Measurements from ENCODE around the gene CIB4. TPM values are rescaled to one million over a fixed set of nuclear protein-coding genes. Genes with fewer than 3 reads are reported as not detected.

Gene CIB4
- total and polyA plus RNA-seq, 2 donors from 2014 or later = not detected

DNA sequence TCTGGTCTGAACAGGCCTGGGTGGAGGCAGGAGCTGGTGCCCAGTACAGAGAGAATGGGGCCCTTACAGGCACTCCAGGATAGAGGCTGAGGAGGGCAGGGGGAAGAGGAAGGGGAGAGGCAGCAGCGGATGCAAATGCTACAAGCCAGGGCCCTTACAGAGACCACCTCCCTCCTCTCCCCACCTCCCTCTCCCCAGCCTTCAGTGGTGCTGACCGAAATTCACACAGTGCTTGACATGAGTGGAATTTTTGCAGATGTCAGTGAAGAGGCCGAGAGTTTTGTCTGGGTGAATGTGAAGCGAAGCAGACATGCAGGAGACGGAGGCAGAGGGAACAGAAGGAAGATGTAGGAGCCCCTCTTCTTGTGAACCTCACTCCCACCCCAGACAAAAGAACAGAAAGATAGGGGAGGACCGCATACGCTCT lies 31.9 kb downstream of the CIB4 start:
- FAIRE-seq (no peak), DNase-seq (peak in 1 of 5 donors; percentile 42)
- H3K4me3 ChIP-seq (ENCODE audit: low read length in 3 of 3) = no peak overlapping the region
- H3K9me3 ChIP-seq (ENCODE audit: control insufficient read depth in 2 of 3, insufficient read depth in 1 of 3, low read length in 3 of 3) = no peaks in the 10 kb centered on the region
- H3K27me3 ChIP-seq (ENCODE audit: control insufficient read depth, insufficient read depth, low read length) = no peaks in the 10 kb centered on the region
- H3K9ac ChIP-seq (ENCODE audit: low read length in 3 of 3) = no peak overlapping the region
- no peak overlapping the region for H3K27ac ChIP-seq (ENCODE audit: low read depth in 2 of 2, low read length in 2 of 2)
- no peaks in the 10 kb centered on the region for H3K36me3 ChIP-seq (ENCODE audit: control insufficient read depth in 2 of 3, insufficient read depth in 3 of 3, low read length in 3 of 3)
- peaks cover 0 to 7% (median 0%) of the 10 kb centered on the region in 3 donors for H3K4me1 ChIP-seq (ENCODE audit: control insufficient read depth in 2 of 3, insufficient read depth in 2 of 3, low read depth in 1 of 3, low read length in 3 of 3)
- intact Hi-C loops (cut with DNase I) = loop anchor here (5.0 kb wide), 1 partner anchor 133 kb away; no protein-coding TSS in a partner anchor
- TF ChIP-seq CTCF (IDR thresholded peaks at IDR 0.05; ENCODE audit: borderline replicate concordance, extremely low read depth, insufficient read depth) = no peak

- Histone ChIP-seq H3K4me3 (ENCODE audit: low read length in 3 of 3) (no peak overlapping the region), H3K9ac (ENCODE audit: low read length in 3 of 3) (no peak overlapping the region), H3K36me3 (ENCODE audit: control insufficient read depth in 2 of 3, insufficient read depth in 3 of 3, low read length in 3 of 3) (no peaks in the 10 kb centered on the region), H3K27me3 (ENCODE audit: control insufficient read depth, insufficient read depth, low read length) (no peaks in the 10 kb centered on the region), H3K27ac (ENCODE audit: low read depth in 2 of 2, low read length in 2 of 2) (no peak overlapping the region), H3K4me1 (ENCODE audit: control insufficient read depth in 2 of 3, insufficient read depth in 2 of 3, low read depth in 1 of 3, low read length in 3 of 3) (peaks cover 0 to 7% (median 0%) of the 10 kb centered on the region in 3 donors), H3K9me3 (ENCODE audit: control insufficient read depth in 2 of 3, insufficient read depth in 1 of 3, low read length in 3 of 3) (no peaks in the 10 kb centered on the region)
- intact Hi-C loops (cut with DNase I) = loop anchor here (5.0 kb wide), 1 partner anchor 134 kb away; no protein-coding TSS in a partner anchor
- TF ChIP-seq CTCF (IDR thresholded peaks at IDR 0.05; ENCODE audit: borderline replicate concordance, extremely low read depth, insufficient read depth) = no peak
- FAIRE-seq (no peak), DNase-seq (peak in 1 of 5 donors; percentile 29)
Observed at GRCh38 chr2:26608557-26608956, 32.6 kb downstream of the CIB4 start.

GRCh38 chr2:26607698-26608097 lies 33.5 kb downstream of the CIB4 start:
- H3K9me3 ChIP-seq (ENCODE audit: control insufficient read depth in 2 of 3, insufficient read depth in 1 of 3, low read length in 3 of 3) = no peaks in the 10 kb centered on the region
- H3K27ac ChIP-seq (ENCODE audit: low read depth in 2 of 2, low read length in 2 of 2) = no peak overlapping the region
- no peak overlapping the region for H3K9ac ChIP-seq (ENCODE audit: low read length in 3 of 3)
- H3K36me3 ChIP-seq (ENCODE audit: control insufficient read depth in 2 of 3, insufficient read depth in 3 of 3, low read length in 3 of 3) = no peaks in the 10 kb centered on the region
- peaks cover 0 to 7% (median 0%) of the 10 kb centered on the region in 3 donors for H3K4me1 ChIP-seq (ENCODE audit: control insufficient read depth in 2 of 3, insufficient read depth in 2 of 3, low read depth in 1 of 3, low read length in 3 of 3)
- no peak for TF ChIP-seq CTCF (IDR thresholded peaks at IDR 0.05; ENCODE audit: borderline replicate concordance, extremely low read depth, insufficient read depth)
- FAIRE-seq (no peak), DNase-seq (peak in 1 of 5 donors; percentile 24)
- intact Hi-C loops (cut with DNase I) = loop anchor here (5.0 kb wide), 1 partner anchor 135 kb away; no protein-coding TSS in a partner anchor
- H3K4me3 ChIP-seq (ENCODE audit: low read length in 3 of 3) = no peak overlapping the region
- H3K27me3 ChIP-seq (ENCODE audit: control insufficient read depth, insufficient read depth, low read length) = no peaks in the 10 kb centered on the region

GRCh38 chr2:26606847-26607190 lies 34.3 kb downstream of the CIB4 start:
- peak in 4 of 5 donors; percentile 42 to 68 (median 58) for DNase-seq
- Histone ChIP-seq H3K27ac (ENCODE audit: low read depth in 2 of 2, low read length in 2 of 2) (no peak overlapping the region), H3K27me3 (ENCODE audit: control insufficient read depth, insufficient read depth, low read length) (no peaks in the 10 kb centered on the region), H3K36me3 (ENCODE audit: control insufficient read depth in 2 of 3, insufficient read depth in 3 of 3, low read length in 3 of 3) (no peaks in the 10 kb centered on the region), H3K9ac (ENCODE audit: low read length in 3 of 3) (no peak overlapping the region), H3K9me3 (ENCODE audit: control insufficient read depth in 2 of 3, insufficient read depth in 1 of 3, low read length in 3 of 3) (no peaks in the 10 kb centered on the region), H3K4me3 (ENCODE audit: low read length in 3 of 3) (no peak overlapping the region), H3K4me1 (ENCODE audit: control insufficient read depth in 2 of 3, insufficient read depth in 2 of 3, low read depth in 1 of 3, low read length in 3 of 3) (peaks cover 0 to 7% (median 0%) of the 10 kb centered on the region in 3 donors)
- TF ChIP-seq CTCF (IDR thresholded peaks at IDR 0.05; ENCODE audit: borderline replicate concordance, extremely low read depth, insufficient read depth) = no peak
- intact Hi-C loops (cut with DNase I) = loop anchor here (5.0 kb wide), 1 partner anchor 135 kb away; no protein-coding TSS in a partner anchor
- no peak for FAIRE-seq
